ENCODE results near the gene KISS1R.

The KISS1R gene

DNA sequence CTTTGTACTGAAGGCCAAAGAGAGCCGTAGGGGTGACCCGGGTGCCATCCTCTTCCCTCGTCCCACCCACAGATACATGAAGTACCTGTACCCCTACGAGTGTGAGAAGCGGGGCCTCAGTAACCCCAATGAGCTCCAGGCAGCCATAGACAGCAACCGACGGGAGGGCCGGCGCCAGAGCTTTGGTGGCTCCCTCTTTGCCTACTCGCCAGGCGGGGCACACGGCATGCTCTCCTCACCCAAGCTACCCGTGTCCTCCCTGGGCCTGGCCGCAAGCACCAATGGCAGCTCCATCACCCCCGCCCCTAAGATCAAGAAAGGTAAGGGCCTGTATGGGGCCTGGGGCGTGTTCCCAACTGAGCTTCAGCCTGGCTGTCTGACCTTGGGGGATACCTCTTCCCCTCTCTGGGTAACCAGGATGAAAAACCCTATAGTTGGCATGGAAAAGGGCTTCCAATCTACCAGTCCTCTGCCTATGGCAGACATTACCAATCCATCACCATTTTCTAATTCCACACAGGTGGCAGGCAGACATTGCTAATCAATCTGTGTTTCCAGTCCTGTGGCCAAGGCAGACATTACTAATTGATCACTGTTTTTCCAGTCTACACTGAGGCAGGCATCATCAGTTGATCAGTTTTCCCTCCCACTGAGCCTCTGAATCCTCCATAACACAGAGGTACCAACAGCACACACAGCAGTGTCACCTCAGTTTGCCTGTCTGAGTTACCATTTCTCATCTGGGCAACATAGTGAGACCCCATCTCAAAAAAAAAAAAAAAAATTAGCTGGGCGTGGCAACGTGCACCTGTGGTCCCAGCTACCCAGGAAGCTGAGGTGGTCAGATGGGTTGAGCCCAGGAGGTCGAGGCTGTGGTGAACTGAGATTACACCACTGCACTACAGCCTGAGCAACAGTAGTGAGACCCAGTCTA is 47.9 kb downstream of the KISS1R start:
- FAIRE-seq (no peak), DNase-seq (ENCODE audit: insufficient read length, low spot score) (no peak)
- 0 out of 2 replicates have a peak, but pooled peaks have one; percentile 15 for TF ChIP-seq POLR2AphosphoS5 (IDR thresholded peaks at IDR 0.05; ENCODE audit: low read depth, low read length)
- TF ChIP-seq SPI1 (IDR thresholded peaks at IDR 0.05; ENCODE audit: low read depth, low read length), result no peak

DNA sequence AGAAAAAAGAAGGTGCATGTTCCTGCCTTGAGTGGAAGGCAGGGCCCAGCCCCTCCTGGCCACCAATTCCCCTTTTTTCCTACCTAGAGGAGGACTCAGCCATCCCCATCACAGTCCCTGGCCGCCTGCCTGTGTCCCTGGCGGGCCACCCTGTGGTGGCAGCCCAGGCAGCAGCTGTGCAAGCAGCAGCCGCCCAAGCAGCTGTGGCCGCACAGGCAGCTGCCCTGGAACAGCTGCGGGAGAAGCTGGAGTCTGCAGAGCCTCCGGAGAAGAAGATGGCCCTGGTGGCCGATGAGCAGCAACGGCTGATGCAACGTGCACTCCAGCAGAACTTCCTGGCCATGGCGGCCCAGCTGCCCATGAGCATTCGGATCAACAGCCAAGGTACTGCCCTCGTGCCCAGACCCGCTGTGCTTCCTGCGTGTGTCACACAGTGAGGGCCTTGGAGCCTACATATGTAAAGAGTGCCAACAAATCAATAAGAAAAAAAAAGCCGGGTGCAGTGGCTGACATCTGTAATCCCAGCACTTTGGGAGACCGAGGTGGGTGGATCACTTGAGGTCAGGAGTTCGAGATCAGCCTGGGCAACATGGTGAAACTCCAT is 49.5 kb downstream of the KISS1R start:
- no peak for TF ChIP-seq TAF1 (IDR thresholded peaks at IDR 0.05; ENCODE audit: low read depth, low read length)
- no peak for TF ChIP-seq PAX5 (IDR thresholded peaks at IDR 0.05; ENCODE audit: insufficient read depth, low read length, severe bottlenecking)
- TF ChIP-seq POU2F2 (IDR thresholded peaks at IDR 0.05; ENCODE audit: low read depth, low read length), result no peak
- no peak for TF ChIP-seq SPI1 (IDR thresholded peaks at IDR 0.05; ENCODE audit: low read depth, low read length)
- no peak for TF ChIP-seq POLR2AphosphoS5 (IDR thresholded peaks at IDR 0.05; ENCODE audit: low read depth, low read length)
- no peak for TF ChIP-seq POLR2A (IDR thresholded peaks at IDR 0.05; ENCODE audit: low read depth, low read length)
- FAIRE-seq, result no peak
- no peak for DNase-seq (ENCODE audit: insufficient read length, low spot score)
